Calu3 (cell line): ENCODE data around the gene SEC22A. TPM values are rescaled to one million over a fixed set of nuclear protein-coding genes. Genes with fewer than 3 reads are reported as not detected.

Source experiments
- BruUV-seq: library from RNA; stranded (reverse); fragments of 400-500 nt; replicated peaks from 2 replicates; lab custom pipeline; 2021; lab: Mats Ljungman, UMichigan
- CTCF ChIA-PET: fragments of 300-600 bp; sonication (Branson Sonifier 250); formaldehyde crosslinking; loops from one replicate; lab custom pipeline; 2022; ENCODE audit warnings: antibody characterized with exemption; lab: Charles Lee
- DNase-seq: peaks from one replicate; pipeline ENCODE4 v3.0.0; 2022
- H3K27ac Mint-ChIP-seq: one replicate; pipeline ENCODE4 v1.8.0; 2022; ENCODE audit warnings: mixed read lengths; ENCODE audit not compliant: unreplicated experiment
- H3K27me3 Mint-ChIP-seq: one replicate; pipeline ENCODE4 v1.8.0; 2022; ENCODE audit warnings: mixed read lengths; ENCODE audit not compliant: unreplicated experiment
- H3K36me3 Mint-ChIP-seq: one replicate; pipeline ENCODE4 v1.8.0; 2022; ENCODE audit warnings: mild to moderate bottlenecking, moderate library complexity, mixed read lengths; ENCODE audit not compliant: insufficient read depth, unreplicated experiment
- H3K4me1 Mint-ChIP-seq: one replicate; pipeline ENCODE4 v1.8.0; 2022; ENCODE audit warnings: mild to moderate bottlenecking, low read depth, mixed read lengths; ENCODE audit not compliant: unreplicated experiment
- H3K4me3 Mint-ChIP-seq: one replicate; pipeline ENCODE4 v1.8.0; 2022; ENCODE audit warnings: mild to moderate bottlenecking, low read depth, moderate library complexity, mixed read lengths; ENCODE audit not compliant: unreplicated experiment
- H3K9me3 Mint-ChIP-seq: one replicate; pipeline ENCODE4 v1.8.0; 2022; ENCODE audit warnings: low read depth, mixed read lengths; ENCODE audit not compliant: unreplicated experiment
- intact Hi-C: fragments of 100-400 bp; cut with micrococcal nuclease; formaldehyde crosslinking; loops from one replicate; pipeline ENCODE4 v1.10.0; 2022; ENCODE audit not compliant: unreplicated experiment
- total RNA-seq: library from RNA; stranded (reverse); gene quantifications from 2 replicates; pipeline ENCODE4 v1.2.3, GENCODE V29; 2022
- TF ChIP-seq, protein P1 (sequence below): fragments of 200-600 bp; IDR thresholded peaks from one replicate; pipeline ENCODE4 v1.8.0; 2022; ENCODE audit warnings: antibody characterized with exemption; ENCODE audit not compliant: unreplicated experiment

The SEC22A gene
- total RNA-seq, 1 experiment from 2014 or later: 18.6 TPM

DNA sequence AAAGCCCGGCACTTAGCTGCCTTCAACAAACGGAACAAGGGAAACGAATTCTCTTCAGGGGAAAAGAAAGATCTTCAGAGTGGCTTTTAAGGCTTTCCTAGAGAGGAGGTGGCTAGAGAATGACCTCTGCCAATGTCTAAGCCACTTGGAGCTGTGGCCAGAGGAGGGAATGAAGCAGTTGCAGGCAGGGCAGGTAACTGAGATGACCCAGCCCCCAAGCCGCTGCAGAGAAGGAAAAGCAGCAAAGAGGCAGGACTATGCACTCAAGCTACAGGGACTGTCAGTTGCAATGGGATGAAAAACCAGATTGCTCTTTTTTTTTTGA, 113.5 kb downstream of the SEC22A start:
- Mint-ChIP-seq H3K27me3 (peaks cover 85% of the 10 kb centered on the region), H3K36me3 (no peaks in the 10 kb centered on the region), H3K4me1 (no peaks in the 10 kb centered on the region), H3K4me3 (no peak overlapping the region), H3K27ac (no peak overlapping the region), H3K9me3 (no peaks in the 10 kb centered on the region)
- CTCF ChIA-PET: no interaction called here
- no peak for DNase-seq
- intact Hi-C loops: no loop called here
- TF ChIP-seq, protein P1, sequence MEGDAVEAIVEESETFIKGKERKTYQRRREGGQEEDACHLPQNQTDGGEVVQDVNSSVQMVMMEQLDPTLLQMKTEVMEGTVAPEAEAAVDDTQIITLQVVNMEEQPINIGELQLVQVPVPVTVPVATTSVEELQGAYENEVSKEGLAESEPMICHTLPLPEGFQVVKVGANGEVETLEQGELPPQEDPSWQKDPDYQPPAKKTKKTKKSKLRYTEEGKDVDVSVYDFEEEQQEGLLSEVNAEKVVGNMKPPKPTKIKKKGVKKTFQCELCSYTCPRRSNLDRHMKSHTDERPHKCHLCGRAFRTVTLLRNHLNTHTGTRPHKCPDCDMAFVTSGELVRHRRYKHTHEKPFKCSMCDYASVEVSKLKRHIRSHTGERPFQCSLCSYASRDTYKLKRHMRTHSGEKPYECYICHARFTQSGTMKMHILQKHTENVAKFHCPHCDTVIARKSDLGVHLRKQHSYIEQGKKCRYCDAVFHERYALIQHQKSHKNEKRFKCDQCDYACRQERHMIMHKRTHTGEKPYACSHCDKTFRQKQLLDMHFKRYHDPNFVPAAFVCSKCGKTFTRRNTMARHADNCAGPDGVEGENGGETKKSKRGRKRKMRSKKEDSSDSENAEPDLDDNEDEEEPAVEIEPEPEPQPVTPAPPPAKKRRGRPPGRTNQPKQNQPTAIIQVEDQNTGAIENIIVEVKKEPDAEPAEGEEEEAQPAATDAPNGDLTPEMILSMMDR: no peak
- BruUV-seq: no TSS peak

DNA sequence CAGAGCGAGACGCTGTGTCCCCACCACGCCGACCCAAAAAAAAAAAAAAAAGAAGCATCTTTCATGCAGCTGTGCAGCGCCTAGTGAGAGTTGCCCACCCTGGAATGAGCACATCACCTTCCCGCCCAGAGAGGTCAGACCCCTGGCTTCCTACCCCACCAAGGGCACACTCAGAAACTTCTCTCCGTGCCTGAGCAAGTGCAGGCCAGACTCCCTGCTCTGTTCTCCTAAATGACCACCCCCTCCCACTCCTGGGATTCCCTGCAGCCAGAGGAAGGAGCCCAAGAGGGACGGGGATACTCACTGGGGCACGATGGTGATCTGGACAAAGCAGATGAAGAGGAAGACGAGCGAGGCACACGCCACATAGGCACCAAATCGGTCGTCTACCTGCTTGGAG, 116.0 kb downstream of the SEC22A start:
- TF ChIP-seq, protein P1: no peak
- intact Hi-C loops: no loop called here
- DNase-seq: no peak
- Mint-ChIP-seq H3K4me1 (no peaks in the 10 kb centered on the region), H3K9me3 (no peaks in the 10 kb centered on the region), H3K4me3 (no peak overlapping the region), H3K27ac (no peak overlapping the region), H3K27me3 (peaks cover 80% of the 10 kb centered on the region), H3K36me3 (no peaks in the 10 kb centered on the region)
- CTCF ChIA-PET: no interaction called here
- no TSS peak for BruUV-seq

DNA sequence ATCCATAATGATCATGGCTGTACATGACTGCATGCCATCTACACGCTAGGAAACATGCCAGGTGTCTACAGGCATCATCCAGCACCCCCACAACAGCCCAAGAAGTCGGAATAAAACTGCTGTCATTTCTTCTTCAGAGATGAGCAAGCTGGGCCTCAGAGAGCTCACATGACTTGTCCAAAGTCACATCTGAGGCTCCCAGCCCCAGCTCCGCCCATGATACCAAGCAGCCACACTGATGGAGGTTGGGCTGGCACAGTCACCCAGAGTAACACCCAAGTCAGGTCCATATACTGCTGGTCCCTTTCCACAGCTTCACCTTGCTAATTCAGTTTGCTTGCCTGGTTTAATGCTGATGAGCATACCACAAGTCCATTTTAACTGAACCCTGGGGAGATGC, 116.6 kb downstream of the SEC22A start:
- no peaks in the 10 kb centered on the region for H3K9me3 Mint-ChIP-seq
- H3K36me3 Mint-ChIP-seq: no peaks in the 10 kb centered on the region
- CTCF ChIA-PET: no interaction called here
- H3K4me1 Mint-ChIP-seq: no peaks in the 10 kb centered on the region
- H3K27ac Mint-ChIP-seq: no peak overlapping the region
- no peak overlapping the region for H3K4me3 Mint-ChIP-seq
- TF ChIP-seq, protein P1: no peak
- no TSS peak for BruUV-seq
- no peak for DNase-seq
- intact Hi-C loops: no loop called here
- peaks cover 80% of the 10 kb centered on the region for H3K27me3 Mint-ChIP-seq

DNA sequence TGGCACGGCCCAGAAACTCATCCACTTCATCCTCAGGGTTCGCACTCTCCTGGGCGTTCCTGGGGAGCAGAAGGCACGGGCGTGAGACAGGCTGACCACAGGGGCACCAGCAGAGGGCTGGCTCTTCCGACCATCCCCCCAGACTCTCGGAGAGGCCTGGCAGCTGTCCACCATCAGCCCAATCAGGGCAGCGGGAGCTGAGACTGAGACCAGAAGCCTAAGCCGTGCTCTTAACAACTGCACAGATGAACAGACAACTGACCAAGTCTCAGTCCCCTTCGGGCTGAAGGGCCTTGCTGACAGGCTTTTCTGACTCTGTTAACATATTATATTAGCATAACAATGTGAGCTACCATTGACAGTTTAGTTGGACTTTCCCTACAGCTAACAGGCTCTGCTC, 118.0 kb downstream of the SEC22A start:
- Mint-ChIP-seq H3K27me3 (peaks cover 80% of the 10 kb centered on the region), H3K4me3 (no peak overlapping the region), H3K27ac (no peak overlapping the region), H3K9me3 (no peaks in the 10 kb centered on the region), H3K4me1 (no peaks in the 10 kb centered on the region), H3K36me3 (no peaks in the 10 kb centered on the region)
- CTCF ChIA-PET: no interaction called here
- DNase-seq: no peak
- no TSS peak for BruUV-seq
- intact Hi-C loops: no loop called here
- TF ChIP-seq, protein P1: no peak
